Panc1 (cell line): ENCODE data around the gene GTF2H1. TPM values are rescaled to one million over a fixed set of nuclear protein-coding genes. Genes with fewer than 3 reads are reported as not detected.

ENCODE experiments used
- ATAC-seq: fragments of 200-7000 bp; cut with Tn5 transposase; 2 replicates; pipeline ENCODE4 v1.9.1; 2020; ENCODE audit warnings: mild to moderate bottlenecking, moderate library complexity
- BruUV-seq: library from RNA; stranded (reverse); fragments of 400-500 nt; replicated peaks from 2 replicates; lab custom pipeline; 2021; lab: Mats Ljungman, UMichigan
- CTCF ChIA-PET: fragments of 300-600 bp; sonication (Branson Sonifier 250); formaldehyde crosslinking; loops from one replicate; lab custom pipeline; 2022; ENCODE audit warnings: antibody characterized with exemption; lab: Charles Lee
- POLR2A ChIA-PET: fragments of 300-600 bp; sonication (Branson Sonifier 250); formaldehyde crosslinking; loops from one replicate; lab custom pipeline; 2022; ENCODE audit warnings: antibody characterized with exemption; lab: Charles Lee
- DNase-seq: peaks from one replicate; pipeline ENCODE4 v3.0.0-alpha.2; 2010; ENCODE audit warnings: low read depth, low spot score
- H3K27ac ChIP-seq: 2 replicates; pipeline ENCODE4 v1.5.1; 2011; ENCODE audit warnings: mild to moderate bottlenecking, low read length, inconsistent platforms
- H3K27me3 ChIP-seq: fragments of 200-500 bp; sonication (Bioruptor generic); 2 replicates; pipeline ENCODE4 v1.6.0; 2014; ENCODE audit warnings: low read length, inconsistent platforms; ENCODE audit not compliant: control insufficient read depth, insufficient read depth
- H3K36me3 ChIP-seq: fragments of 200-500 bp; sonication (Bioruptor generic); 2 replicates; pipeline ENCODE4 v1.5.1; 2014; ENCODE audit warnings: inconsistent platforms, mild to moderate bottlenecking, low read length, moderate library complexity; ENCODE audit not compliant: control insufficient read depth, insufficient read depth
- H3K4me1 ChIP-seq: 2 replicates; pipeline ENCODE4 v1.5.1; 2011; ENCODE audit warnings: inconsistent platforms, mild to moderate bottlenecking, low read length, moderate library complexity; ENCODE audit not compliant: control insufficient read depth, insufficient read depth
- H3K4me3 ChIP-seq, 2 experiments: 2 replicates each; pipeline ENCODE4 v1.5.1; 2011 to 2012; ENCODE audit warnings: low read depth in 2 of 2, low read length in 2 of 2, mild to moderate bottlenecking in 2 of 2, inconsistent platforms in 1 of 2, moderate library complexity in 1 of 2
- H3K9me3 ChIP-seq: fragments of 200-500 bp; sonication (Bioruptor generic); 2 replicates; pipeline ENCODE4 v1.5.1; 2014; ENCODE audit warnings: low read depth, mild to moderate bottlenecking, inconsistent platforms, low read length, moderate library complexity; ENCODE audit not compliant: control insufficient read depth, insufficient read depth
- POLR2AphosphoS5 ChIP-seq: IDR thresholded peaks from 2 replicates; pipeline ENCODE4 v1.6.1; 2012; ENCODE audit warnings: mild to moderate bottlenecking, low read depth, low read length, moderate library complexity
- SIN3A ChIP-seq: IDR thresholded peaks from 2 replicates; pipeline ENCODE4 v1.6.1; 2012; ENCODE audit warnings: low read depth, mild to moderate bottlenecking, low read length, moderate library complexity, borderline replicate concordance; ENCODE audit not compliant: insufficient read depth
- TCF7L2 ChIP-seq: IDR thresholded peaks from 2 replicates; pipeline ENCODE4 v1.6.1; 2011; ENCODE audit warnings: mild to moderate bottlenecking, low read depth, low read length, inconsistent platforms
- in situ Hi-C: cut with HindIII; loops from 2 replicates; pipeline ENCODE4 v1.10.0; 2016; ENCODE audit warnings: low sequenced_read_pairs, low pct_unique_long_range_greater_than_20kb
- intact Hi-C: fragments of 100-400 bp; cut with micrococcal nuclease; formaldehyde crosslinking; loops from one replicate; pipeline ENCODE4 v1.10.0; 2022; ENCODE audit not compliant: unreplicated experiment
- total RNA-seq: library from RNA; stranded (reverse); gene quantifications from one replicate; pipeline ENCODE4 v1.2.1, GENCODE V29; 2021; ENCODE audit not compliant: unreplicated experiment
- TF ChIP-seq, protein P1 (sequence below), 2 experiments: IDR thresholded peaks; 2 replicates each; pipeline ENCODE4 v1.6.1; 2011 to 2012; ENCODE audit warnings: low read depth in 2 of 2, control low read depth in 1 of 2, low read length in 1 of 2, mild to moderate bottlenecking in 1 of 2, moderate library complexity in 1 of 2; ENCODE audit not compliant: insufficient read depth in 1 of 2
- TF ChIP-seq, protein P2 (sequence below): fragments of 450-650 bp; IDR thresholded peaks from 2 replicates; pipeline ENCODE4 v1.5.1; 2017; ENCODE audit warnings: mild to moderate bottlenecking

The GTF2H1 gene
- total RNA-seq, 1 experiment from 2014 or later: 60.6 TPM

DNA sequence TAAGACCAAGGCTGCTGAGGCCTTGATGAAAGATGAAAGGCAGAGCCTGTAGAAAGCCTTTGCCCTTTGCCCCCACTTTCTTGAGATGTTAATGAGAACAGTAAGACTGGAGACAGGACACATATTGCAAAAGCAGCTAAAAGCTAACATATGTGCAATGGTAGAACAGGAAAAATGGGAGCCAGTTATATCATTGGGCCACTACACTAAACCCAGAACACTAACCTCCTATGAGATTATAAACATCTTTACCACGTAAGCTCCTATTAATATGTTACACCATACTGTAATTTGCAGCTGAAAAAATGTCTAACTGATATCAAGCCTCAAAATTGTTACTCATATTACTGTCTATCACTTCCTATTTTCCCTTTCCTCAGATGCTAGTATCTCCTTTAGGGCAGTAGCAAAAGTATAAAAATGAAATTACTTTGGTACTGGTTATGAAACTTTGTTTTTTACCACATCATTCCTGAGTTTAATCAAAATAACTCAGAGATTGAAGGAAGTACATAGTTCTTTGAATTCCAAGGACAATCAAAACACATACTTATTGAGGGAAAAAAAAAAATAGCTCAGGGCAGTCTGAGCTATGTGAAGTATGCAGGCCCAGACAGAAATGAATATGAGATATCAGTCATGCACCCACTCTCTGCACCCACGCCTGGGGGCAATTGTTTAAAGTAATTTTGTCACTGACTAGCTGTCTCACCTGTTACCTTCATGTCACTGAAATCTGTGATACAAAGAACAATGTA lies 9.5 kb upstream of the GTF2H1 start:
- Histone ChIP-seq H3K4me1 (no peaks in the 10 kb centered on the region; the same call in 1 of the 2 replicates), H3K9me3 (no peaks in the 10 kb centered on the region), H3K27me3 (no peaks in the 10 kb centered on the region), H3K36me3 (peaks cover 17% of the 10 kb centered on the region; the same call in 1 of the 2 replicates), H3K4me3 (no peak overlapping the region), H3K27ac (no peak overlapping the region)
- intact Hi-C loops (no loop called here), in situ Hi-C loops (no loop called here)
- DNase-seq: no peak
- ATAC-seq: no peak
- ChIA-PET CTCF (no interaction called here), POLR2A (interaction anchor here (0.7 kb wide), 1 partner anchor 249 kb away, joined by 3 read pairs; no protein-coding TSS in a partner anchor)
- no TSS peak for BruUV-seq
- TF ChIP-seq POLR2AphosphoS5 (no peak), TCF7L2 (no peak), SIN3A (no peak)
- TF ChIP-seq, protein P1, sequence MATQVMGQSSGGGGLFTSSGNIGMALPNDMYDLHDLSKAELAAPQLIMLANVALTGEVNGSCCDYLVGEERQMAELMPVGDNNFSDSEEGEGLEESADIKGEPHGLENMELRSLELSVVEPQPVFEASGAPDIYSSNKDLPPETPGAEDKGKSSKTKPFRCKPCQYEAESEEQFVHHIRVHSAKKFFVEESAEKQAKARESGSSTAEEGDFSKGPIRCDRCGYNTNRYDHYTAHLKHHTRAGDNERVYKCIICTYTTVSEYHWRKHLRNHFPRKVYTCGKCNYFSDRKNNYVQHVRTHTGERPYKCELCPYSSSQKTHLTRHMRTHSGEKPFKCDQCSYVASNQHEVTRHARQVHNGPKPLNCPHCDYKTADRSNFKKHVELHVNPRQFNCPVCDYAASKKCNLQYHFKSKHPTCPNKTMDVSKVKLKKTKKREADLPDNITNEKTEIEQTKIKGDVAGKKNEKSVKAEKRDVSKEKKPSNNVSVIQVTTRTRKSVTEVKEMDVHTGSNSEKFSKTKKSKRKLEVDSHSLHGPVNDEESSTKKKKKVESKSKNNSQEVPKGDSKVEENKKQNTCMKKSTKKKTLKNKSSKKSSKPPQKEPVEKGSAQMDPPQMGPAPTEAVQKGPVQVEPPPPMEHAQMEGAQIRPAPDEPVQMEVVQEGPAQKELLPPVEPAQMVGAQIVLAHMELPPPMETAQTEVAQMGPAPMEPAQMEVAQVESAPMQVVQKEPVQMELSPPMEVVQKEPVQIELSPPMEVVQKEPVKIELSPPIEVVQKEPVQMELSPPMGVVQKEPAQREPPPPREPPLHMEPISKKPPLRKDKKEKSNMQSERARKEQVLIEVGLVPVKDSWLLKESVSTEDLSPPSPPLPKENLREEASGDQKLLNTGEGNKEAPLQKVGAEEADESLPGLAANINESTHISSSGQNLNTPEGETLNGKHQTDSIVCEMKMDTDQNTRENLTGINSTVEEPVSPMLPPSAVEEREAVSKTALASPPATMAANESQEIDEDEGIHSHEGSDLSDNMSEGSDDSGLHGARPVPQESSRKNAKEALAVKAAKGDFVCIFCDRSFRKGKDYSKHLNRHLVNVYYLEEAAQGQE (IDR thresholded peaks at IDR 0.05; ENCODE audit: insufficient read depth in 1 of 2, low read depth in 2 of 2, low read length in 1 of 2): no peak
- TF ChIP-seq, protein P2, sequence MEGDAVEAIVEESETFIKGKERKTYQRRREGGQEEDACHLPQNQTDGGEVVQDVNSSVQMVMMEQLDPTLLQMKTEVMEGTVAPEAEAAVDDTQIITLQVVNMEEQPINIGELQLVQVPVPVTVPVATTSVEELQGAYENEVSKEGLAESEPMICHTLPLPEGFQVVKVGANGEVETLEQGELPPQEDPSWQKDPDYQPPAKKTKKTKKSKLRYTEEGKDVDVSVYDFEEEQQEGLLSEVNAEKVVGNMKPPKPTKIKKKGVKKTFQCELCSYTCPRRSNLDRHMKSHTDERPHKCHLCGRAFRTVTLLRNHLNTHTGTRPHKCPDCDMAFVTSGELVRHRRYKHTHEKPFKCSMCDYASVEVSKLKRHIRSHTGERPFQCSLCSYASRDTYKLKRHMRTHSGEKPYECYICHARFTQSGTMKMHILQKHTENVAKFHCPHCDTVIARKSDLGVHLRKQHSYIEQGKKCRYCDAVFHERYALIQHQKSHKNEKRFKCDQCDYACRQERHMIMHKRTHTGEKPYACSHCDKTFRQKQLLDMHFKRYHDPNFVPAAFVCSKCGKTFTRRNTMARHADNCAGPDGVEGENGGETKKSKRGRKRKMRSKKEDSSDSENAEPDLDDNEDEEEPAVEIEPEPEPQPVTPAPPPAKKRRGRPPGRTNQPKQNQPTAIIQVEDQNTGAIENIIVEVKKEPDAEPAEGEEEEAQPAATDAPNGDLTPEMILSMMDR: no peak

- no TSS peak for BruUV-seq
These were observed 8.2 kb upstream of the GTF2H1 start for GRCh38 chr11:18313965-18314763.

More at GRCh38 chr11:18313965-18314763, 8.2 kb upstream of the GTF2H1 start:
- TF ChIP-seq SIN3A: no peak
- TF ChIP-seq, protein P1 (IDR thresholded peaks at IDR 0.05; ENCODE audit: insufficient read depth in 1 of 2, low read depth in 2 of 2, low read length in 1 of 2): no peak
- TF ChIP-seq POLR2AphosphoS5: no peak
- TF ChIP-seq, protein P2: no peak
- TF ChIP-seq TCF7L2: no peak
- Histone ChIP-seq H3K9me3 (no peaks in the 10 kb centered on the region), H3K4me1 (no peaks in the 10 kb centered on the region; the same call in 1 of the 2 replicates), H3K27ac (no peak overlapping the region), H3K4me3 (no peak overlapping the region), H3K27me3 (no peaks in the 10 kb centered on the region), H3K36me3 (peaks cover 11% of the 10 kb centered on the region; the same call in 1 of the 2 replicates)
- DNase-seq: no peak
- intact Hi-C loops: no loop called here
- CTCF ChIA-PET: no interaction called here
- in situ Hi-C loops: no loop called here
- POLR2A ChIA-PET: interaction anchor here (0.5 kb wide), 1 partner anchor 223 kb away, joined by 5 read pairs; no protein-coding TSS in a partner anchor
- ATAC-seq: 0 out of 2 replicates have a peak, but pooled peaks have one; percentile 60
